Measurements from ENCODE around the gene HABP2. TPM values are rescaled to one million over a fixed set of nuclear protein-coding genes. Genes with fewer than 3 reads are reported as not detected.

The HABP2 gene
- total and polyA plus RNA-seq, 4 donors, result 109 to 259 (median 197) TPM

- Histone ChIP-seq H3K9me3 (ENCODE audit: control insufficient read depth in 4 of 4, low read length in 3 of 4) (no peaks in the 10 kb centered on the region), H3K27me3 (ENCODE audit: control insufficient read depth in 4 of 4, insufficient read depth in 4 of 4, low read length in 3 of 4) (no peaks in the 10 kb centered on the region), H3K27ac (ENCODE audit: low read depth in 1 of 2, low read length in 2 of 2) (no peak overlapping the region), H3K4me3 (ENCODE audit: low read depth in 1 of 3, low read length in 3 of 3) (no peak overlapping the region), H3K36me3 (ENCODE audit: control insufficient read depth in 4 of 4, insufficient read depth in 3 of 4, low read depth in 1 of 4, low read length in 3 of 4) (no peaks in the 10 kb centered on the region), H3K4me1 (ENCODE audit: control insufficient read depth in 4 of 4, insufficient read depth in 4 of 4, low read length in 3 of 4) (no peaks in the 10 kb centered on the region), H3K9ac (ENCODE audit: low read depth in 1 of 2, low read length in 2 of 2) (no peak overlapping the region)
- no peak for DNase-seq (ENCODE audit: low spot score)
- TF ChIP-seq FOXA2 (IDR thresholded peaks at IDR 0.05), result no peak
- no peak for TF ChIP-seq YY1 (IDR thresholded peaks at IDR 0.05)
- TF ChIP-seq CTCF (IDR thresholded peaks at IDR 0.05; ENCODE audit: low read depth, low read length, missing input control), result no peak
- TF ChIP-seq RAD21 (IDR thresholded peaks at IDR 0.05), result no peak
- no peak for TF ChIP-seq GABPA (IDR thresholded peaks at IDR 0.05 in 1 of 2, conservative IDR thresholded peaks at IDR 0.05 in 1 of 2)
- TF ChIP-seq JUND (IDR thresholded peaks at IDR 0.05), result no peak
- 83% methylated on average over 4 of the region's 4 CpGs for WGBS
These were observed 48.9 kb upstream of the HABP2 start for GRCh38 chr10:113503930-113504329.

GRCh38 chr10:113504423-113504822 lies 48.4 kb upstream of the HABP2 start:
- no peak for DNase-seq (ENCODE audit: low spot score)
- Histone ChIP-seq H3K9me3 (ENCODE audit: control insufficient read depth in 4 of 4, low read length in 3 of 4) (no peaks in the 10 kb centered on the region), H3K27ac (ENCODE audit: low read depth in 1 of 2, low read length in 2 of 2) (no peak overlapping the region), H3K9ac (ENCODE audit: low read depth in 1 of 2, low read length in 2 of 2) (no peak overlapping the region), H3K4me3 (ENCODE audit: low read depth in 1 of 3, low read length in 3 of 3) (no peak overlapping the region), H3K4me1 (ENCODE audit: control insufficient read depth in 4 of 4, insufficient read depth in 4 of 4, low read length in 3 of 4) (no peaks in the 10 kb centered on the region), H3K36me3 (ENCODE audit: control insufficient read depth in 4 of 4, insufficient read depth in 3 of 4, low read depth in 1 of 4, low read length in 3 of 4) (no peaks in the 10 kb centered on the region), H3K27me3 (ENCODE audit: control insufficient read depth in 4 of 4, insufficient read depth in 4 of 4, low read length in 3 of 4) (no peaks in the 10 kb centered on the region)
- TF ChIP-seq NR2F2 (IDR thresholded peaks at IDR 0.05) (no peak), FOXA1 (IDR thresholded peaks at IDR 0.05) (no peak), YY1 (IDR thresholded peaks at IDR 0.05) (no peak), SP1 (IDR thresholded peaks at IDR 0.05) (no peak), MAX (IDR thresholded peaks at IDR 0.05) (no peak), HNF4A (conservative IDR thresholded peaks at IDR 0.05) (peak in 1 of 2 donors; percentile 9), CTCF (IDR thresholded peaks at IDR 0.05; ENCODE audit: low read depth, low read length, missing input control) (no peak), EGR1 (IDR thresholded peaks at IDR 0.05; ENCODE audit: low read depth in 2 of 2) (no peak)
- 62% methylated on average over 3 of the region's 3 CpGs for WGBS

GRCh38 chr10:113506476-113506875 lies 46.4 kb upstream of the HABP2 start:
- DNase-seq (ENCODE audit: low spot score), result no peak
- Histone ChIP-seq H3K9me3 (ENCODE audit: control insufficient read depth in 4 of 4, low read length in 3 of 4) (peaks cover 0 to 5% (median 0%) of the 10 kb centered on the region in 4 donors), H3K36me3 (ENCODE audit: control insufficient read depth in 4 of 4, insufficient read depth in 3 of 4, low read depth in 1 of 4, low read length in 3 of 4) (no peaks in the 10 kb centered on the region), H3K27me3 (ENCODE audit: control insufficient read depth in 4 of 4, insufficient read depth in 4 of 4, low read length in 3 of 4) (no peaks in the 10 kb centered on the region), H3K9ac (ENCODE audit: low read depth in 1 of 2, low read length in 2 of 2) (no peak overlapping the region), H3K4me1 (ENCODE audit: control insufficient read depth in 4 of 4, insufficient read depth in 4 of 4, low read length in 3 of 4) (no peaks in the 10 kb centered on the region), H3K4me3 (ENCODE audit: low read depth in 1 of 3, low read length in 3 of 3) (no peak overlapping the region), H3K27ac (ENCODE audit: low read depth in 1 of 2, low read length in 2 of 2) (no peak overlapping the region)
- no peak for TF ChIP-seq ZBTB33 (IDR thresholded peaks at IDR 0.05)
- TF ChIP-seq NR2F2 (IDR thresholded peaks at IDR 0.05), result no peak
- TF ChIP-seq HNF4A (conservative IDR thresholded peaks at IDR 0.05), result no peak
- 78% methylated on average over 2 of the region's 2 CpGs for WGBS
